Testis (tissue), 2 donors: ENCODE results near the gene MRPL20.

Experiments
- CTCF ChIP-seq, 3 experiments: fragments of 450-650 bp in 2 of 3; fragments of 200-600 bp in 1 of 3; sonication (generic) in 1 of 3; IDR thresholded peaks; one replicate each; pipeline ENCODE4 v1.5.1; 2016 to 2019; ENCODE audit warnings: antibody characterized with exemption in 3 of 3, mild to moderate bottlenecking in 2 of 3, moderate library complexity in 1 of 3
- POLR2A ChIP-seq: fragments of 450-650 bp; IDR thresholded peaks from one replicate; pipeline ENCODE4 v1.6.1; 2017; ENCODE audit warnings: antibody characterized with exemption, mild to moderate bottlenecking, moderate library complexity

- TF ChIP-seq CTCF (IDR thresholded peaks at IDR 0.05) (no peak), POLR2A (no peak)
Measured at GRCh38 chr1:1397839-1398523, 9.1 kb downstream of the MRPL20 start.
